ENCODE measurements around the gene ASCC1.

Gene ASCC1

GRCh38 chr10:72086466-72087391 is 129.3 kb downstream of the ASCC1 start:
- DNase-seq (peak in 1 of 2 donors; percentile 64), ATAC-seq (peak; percentile 14)
- H3K9me3 Mint-ChIP-seq, result no peaks in the 10 kb centered on the region
- H3K27me3 Mint-ChIP-seq, result no peaks in the 10 kb centered on the region
- H3K4me1 Mint-ChIP-seq, result peaks cover 71% of the 10 kb centered on the region
- peak overlapping the region; percentile 93 to 99 for H3K27ac Mint-ChIP-seq
- H3K4me3 Mint-ChIP-seq, result peak overlapping the region; percentile 86 to 98

GRCh38 chr10:72085864-72086465 is 130.1 kb downstream of the ASCC1 start:
- peak overlapping the region; percentile 80 to 99 for H3K27ac Mint-ChIP-seq
- H3K4me3 Mint-ChIP-seq, result peak overlapping the region; percentile 86 to 98
- no peak for DNase-seq
- no peak for ATAC-seq
- H3K4me1 Mint-ChIP-seq, result peaks cover 78% of the 10 kb centered on the region
- H3K27me3 Mint-ChIP-seq, result no peaks in the 10 kb centered on the region
- no peaks in the 10 kb centered on the region for H3K9me3 Mint-ChIP-seq

GRCh38 chr10:72085166-72085565 is 130.9 kb downstream of the ASCC1 start:
- H3K27me3 Mint-ChIP-seq, result no peaks in the 10 kb centered on the region
- peak overlapping the region; percentile 86 to 98 for H3K4me3 Mint-ChIP-seq

GRCh38 chr10:72083790-72084459 is 132.2 kb downstream of the ASCC1 start:
- peak; percentile 65 for ATAC-seq
- no peaks in the 10 kb centered on the region for H3K27me3 Mint-ChIP-seq

More at GRCh38 chr10:72085166-72085565, 130.9 kb downstream of the ASCC1 start:
- no peak for DNase-seq
- Mint-ChIP-seq H3K9me3 (no peaks in the 10 kb centered on the region), H3K4me1 (peaks cover 81% of the 10 kb centered on the region), H3K27ac (peak overlapping the region; percentile 79 to 95)
- ATAC-seq, result no peak

GRCh38 chr10:72082856-72083789 is 133.0 kb downstream of the ASCC1 start:
- DNase-seq (no peak), ATAC-seq (peak; percentile 0)
- peak overlapping the region; percentile 81 to 84 for H3K27ac Mint-ChIP-seq
- H3K9me3 Mint-ChIP-seq, result no peaks in the 10 kb centered on the region
- peak overlapping the region; percentile 86 to 98 for H3K4me3 Mint-ChIP-seq
- peaks cover 85% of the 10 kb centered on the region for H3K4me1 Mint-ChIP-seq
- H3K27me3 Mint-ChIP-seq, result no peaks in the 10 kb centered on the region

More at GRCh38 chr10:72083790-72084459, 132.2 kb downstream of the ASCC1 start:
- DNase-seq, result peak; percentile 71 to 80
- peak overlapping the region; percentile 71 to 81 for H3K27ac Mint-ChIP-seq
- peak overlapping the region; percentile 86 to 98 for H3K4me3 Mint-ChIP-seq
- H3K9me3 Mint-ChIP-seq, result no peaks in the 10 kb centered on the region
- H3K4me1 Mint-ChIP-seq, result peaks cover 81% of the 10 kb centered on the region

- peaks cover 96% of the 10 kb centered on the region for H3K4me1 Mint-ChIP-seq
Observed at GRCh38 chr10:72081772-72082590, 134.1 kb downstream of the ASCC1 start.

GRCh38 chr10:72081210-72081609 is 134.9 kb downstream of the ASCC1 start:
- H3K4me1 Mint-ChIP-seq, result peaks cover 100% of the 10 kb centered on the region
- peak overlapping the region; percentile 73 to 78 for H3K4me3 Mint-ChIP-seq
- no peaks in the 10 kb centered on the region for H3K9me3 Mint-ChIP-seq
- DNase-seq, result no peak
- H3K27ac Mint-ChIP-seq, result peak overlapping the region; percentile 51 to 85
- no peak for ATAC-seq
- H3K27me3 Mint-ChIP-seq, result no peaks in the 10 kb centered on the region

More at GRCh38 chr10:72081772-72082590, 134.1 kb downstream of the ASCC1 start:
- no peak for DNase-seq
- peak overlapping the region; percentile 86 to 98 for H3K4me3 Mint-ChIP-seq
- no peak for ATAC-seq
- no peaks in the 10 kb centered on the region for H3K27me3 Mint-ChIP-seq
- no peaks in the 10 kb centered on the region for H3K9me3 Mint-ChIP-seq
- peak overlapping the region; percentile 84 to 85 for H3K27ac Mint-ChIP-seq

- DNase-seq (no peak), ATAC-seq (peak; percentile 16)
- H3K27ac Mint-ChIP-seq, result peak overlapping the region; percentile 96
- peak overlapping the region; percentile 78 to 88 for H3K4me3 Mint-ChIP-seq
- no peaks in the 10 kb centered on the region for H3K9me3 Mint-ChIP-seq
- H3K27me3 Mint-ChIP-seq, result no peaks in the 10 kb centered on the region
- H3K4me1 Mint-ChIP-seq, result peaks cover 100% of the 10 kb centered on the region
Observed at GRCh38 chr10:72080042-72080975, 135.8 kb downstream of the ASCC1 start.

GRCh38 chr10:72079356-72079755 is 136.7 kb downstream of the ASCC1 start:
- Mint-ChIP-seq H3K27ac (peak overlapping the region; percentile 38 to 96), H3K4me3 (peak overlapping the region; percentile 78 to 88), H3K27me3 (no peaks in the 10 kb centered on the region), H3K9me3 (no peaks in the 10 kb centered on the region), H3K4me1 (peaks cover 100% of the 10 kb centered on the region)
- DNase-seq (peak; percentile 61 to 80), ATAC-seq (peak; percentile 62)

GRCh38 chr10:72077275-72077990 is 138.6 kb downstream of the ASCC1 start:
- peaks cover 100% of the 10 kb centered on the region for H3K4me1 Mint-ChIP-seq

GRCh38 chr10:72076756-72077155 is 139.3 kb downstream of the ASCC1 start:
- ATAC-seq, result no peak
- H3K27ac Mint-ChIP-seq, result peak overlapping the region in 1 of 2 donors; percentile 70
- H3K4me3 Mint-ChIP-seq, result peak overlapping the region; percentile 75 to 78

More at GRCh38 chr10:72077275-72077990, 138.6 kb downstream of the ASCC1 start:
- Mint-ChIP-seq H3K9me3 (no peaks in the 10 kb centered on the region), H3K4me3 (peak overlapping the region; percentile 75 to 78), H3K27me3 (no peaks in the 10 kb centered on the region), H3K27ac (peak overlapping the region; percentile 86 to 92)
- ATAC-seq (no peak), DNase-seq (no peak)

GRCh38 chr10:72075376-72076115 is 140.5 kb downstream of the ASCC1 start:
- no peak for DNase-seq
- H3K27me3 Mint-ChIP-seq, result no peaks in the 10 kb centered on the region
- peaks cover 100% of the 10 kb centered on the region for H3K4me1 Mint-ChIP-seq
- H3K4me3 Mint-ChIP-seq, result peak overlapping the region; percentile 75 to 78
- ATAC-seq, result peak; percentile 27
- no peaks in the 10 kb centered on the region for H3K9me3 Mint-ChIP-seq
- H3K27ac Mint-ChIP-seq, result peak overlapping the region; percentile 65 to 77

More at GRCh38 chr10:72076756-72077155, 139.3 kb downstream of the ASCC1 start:
- Mint-ChIP-seq H3K9me3 (no peaks in the 10 kb centered on the region), H3K27me3 (no peaks in the 10 kb centered on the region), H3K4me1 (peaks cover 100% of the 10 kb centered on the region)
- DNase-seq, result no peak
